Measurements from ENCODE around the gene EGFL7. TPM values are rescaled to one million over a fixed set of nuclear protein-coding genes. Genes with fewer than 3 reads are reported as not detected.

Gene EGFL7
- total RNA-seq, 3 donors from 2014 or later (not counting 1 experiment from before 2014, with no cell fraction given) = 0.28 to 0.47 (median 0.29) TPM

GRCh38 chr9:136643596-136644342, 18.9 kb upstream of the EGFL7 start:
- no peak overlapping the region for H3K27ac ChIP-seq (ENCODE audit: low read length)
- no peaks in the 10 kb centered on the region for H3K36me3 ChIP-seq (ENCODE audit: control insufficient read depth, insufficient read depth, low read length)
- H3K9me3 Mint-ChIP-seq = no peaks in the 10 kb centered on the region
- H3K36me3 Mint-ChIP-seq = no peaks in the 10 kb centered on the region
- TF ChIP-seq CTCF (IDR thresholded peaks at IDR 0.05) = no peak
- 36% methylated on average over 31 of the region's 31 CpGs for WGBS (ENCODE audit: insufficient coverage)
- no peaks in the 10 kb centered on the region for H3K9me3 ChIP-seq (ENCODE audit: control insufficient read depth, insufficient read depth, low read length)
- H3K4me3 Mint-ChIP-seq = no peak overlapping the region
- H3K27me3 Mint-ChIP-seq (ENCODE audit: low read depth in 2 of 2) = peaks cover 14 to 15% of the 10 kb centered on the region in 2 donors
- intact Hi-C loops (cut with micrococcal nuclease) = loop anchor here (1.0 kb wide), 1 partner anchor 158 kb away; no protein-coding TSS in a partner anchor
- H3K4me3 ChIP-seq (ENCODE audit: low read length) = no peak overlapping the region
- no peak for DNase-seq
- H3K27ac Mint-ChIP-seq = no peak overlapping the region
- peaks cover 36% of the 10 kb centered on the region for H3K27me3 ChIP-seq (ENCODE audit: control insufficient read depth, insufficient read depth, low read length)
- ATAC-seq = no peak
- peaks cover 36% of the 10 kb centered on the region for H3K4me1 ChIP-seq (ENCODE audit: control insufficient read depth, insufficient read depth, low read length)
- no peaks in the 10 kb centered on the region for H3K4me1 Mint-ChIP-seq

- 2% methylated on average over 14 of the region's 15 CpGs for WGBS (ENCODE audit: insufficient coverage)
- ATAC-seq (no peak), DNase-seq (no peak)
- intact Hi-C loops (cut with micrococcal nuclease) = loop anchor here (1.0 kb wide), 1 partner anchor 159 kb away; no protein-coding TSS in a partner anchor
- Mint-ChIP-seq H3K27ac (no peak overlapping the region), H3K27me3 (ENCODE audit: low read depth in 2 of 2) (peaks cover 15 to 17% of the 10 kb centered on the region in 2 donors), H3K4me1 (no peaks in the 10 kb centered on the region), H3K36me3 (no peaks in the 10 kb centered on the region), H3K9me3 (no peaks in the 10 kb centered on the region), H3K4me3 (no peak overlapping the region)
- H3K27ac ChIP-seq (ENCODE audit: low read length) = no peak overlapping the region
- no peak overlapping the region for H3K4me3 ChIP-seq (ENCODE audit: low read length)
- H3K4me1 ChIP-seq (ENCODE audit: control insufficient read depth, insufficient read depth, low read length) = peaks cover 36% of the 10 kb centered on the region
- peaks cover 36% of the 10 kb centered on the region for H3K27me3 ChIP-seq (ENCODE audit: control insufficient read depth, insufficient read depth, low read length)
- H3K36me3 ChIP-seq (ENCODE audit: control insufficient read depth, insufficient read depth, low read length) = no peaks in the 10 kb centered on the region
- no peaks in the 10 kb centered on the region for H3K9me3 ChIP-seq (ENCODE audit: control insufficient read depth, insufficient read depth, low read length)
- no peak for TF ChIP-seq CTCF (IDR thresholded peaks at IDR 0.05)
Measured at GRCh38 chr9:136644343-136644592, 18.4 kb upstream of the EGFL7 start.

- H3K4me3 ChIP-seq (ENCODE audit: low read length) = no peak overlapping the region
- H3K36me3 ChIP-seq (ENCODE audit: control insufficient read depth, insufficient read depth, low read length) = no peaks in the 10 kb centered on the region
- H3K9me3 Mint-ChIP-seq = no peaks in the 10 kb centered on the region
- no peaks in the 10 kb centered on the region for H3K36me3 Mint-ChIP-seq
- DNase-seq = peak; percentile 72 to 81
- H3K9me3 ChIP-seq (ENCODE audit: control insufficient read depth, insufficient read depth, low read length) = no peaks in the 10 kb centered on the region
- no peaks in the 10 kb centered on the region for H3K4me1 Mint-ChIP-seq
- peaks cover 36% of the 10 kb centered on the region for H3K27me3 ChIP-seq (ENCODE audit: control insufficient read depth, insufficient read depth, low read length)
- 8% methylated on average over 30 of the region's 30 CpGs for WGBS (ENCODE audit: insufficient coverage)
- peaks cover 36% of the 10 kb centered on the region for H3K4me1 ChIP-seq (ENCODE audit: control insufficient read depth, insufficient read depth, low read length)
- peaks cover 15 to 17% of the 10 kb centered on the region in 2 donors for H3K27me3 Mint-ChIP-seq (ENCODE audit: low read depth in 2 of 2)
- peak; percentile 90 for TF ChIP-seq CTCF (IDR thresholded peaks at IDR 0.05)
- ATAC-seq = peak; percentile 92 to 98 (median 96)
- H3K27ac ChIP-seq (ENCODE audit: low read length) = no peak overlapping the region
- no peak overlapping the region for H3K27ac Mint-ChIP-seq
- intact Hi-C loops (cut with micrococcal nuclease) = loop anchor here (1.0 kb wide), 1 partner anchor 159 kb away; no protein-coding TSS in a partner anchor
- H3K4me3 Mint-ChIP-seq = no peak overlapping the region
Measured at GRCh38 chr9:136644593-136645351, 17.9 kb upstream of the EGFL7 start.
